SK-N-MC (cell line): ENCODE measurements around the gene TAF1B.

ENCODE experiments used
- EZH2 ChIP-seq: fragments of 200-600 bp; sonication (generic); IDR thresholded peaks from one replicate; pipeline ENCODE4 v1.6.1; 2017; ENCODE audit warnings: antibody characterized with exemption
- POLR2AphosphoS5 ChIP-seq: IDR thresholded peaks from 2 replicates; pipeline ENCODE4 v1.6.1; 2012; ENCODE audit warnings: mild to moderate bottlenecking, low read depth, low read length, borderline replicate concordance

DNA sequence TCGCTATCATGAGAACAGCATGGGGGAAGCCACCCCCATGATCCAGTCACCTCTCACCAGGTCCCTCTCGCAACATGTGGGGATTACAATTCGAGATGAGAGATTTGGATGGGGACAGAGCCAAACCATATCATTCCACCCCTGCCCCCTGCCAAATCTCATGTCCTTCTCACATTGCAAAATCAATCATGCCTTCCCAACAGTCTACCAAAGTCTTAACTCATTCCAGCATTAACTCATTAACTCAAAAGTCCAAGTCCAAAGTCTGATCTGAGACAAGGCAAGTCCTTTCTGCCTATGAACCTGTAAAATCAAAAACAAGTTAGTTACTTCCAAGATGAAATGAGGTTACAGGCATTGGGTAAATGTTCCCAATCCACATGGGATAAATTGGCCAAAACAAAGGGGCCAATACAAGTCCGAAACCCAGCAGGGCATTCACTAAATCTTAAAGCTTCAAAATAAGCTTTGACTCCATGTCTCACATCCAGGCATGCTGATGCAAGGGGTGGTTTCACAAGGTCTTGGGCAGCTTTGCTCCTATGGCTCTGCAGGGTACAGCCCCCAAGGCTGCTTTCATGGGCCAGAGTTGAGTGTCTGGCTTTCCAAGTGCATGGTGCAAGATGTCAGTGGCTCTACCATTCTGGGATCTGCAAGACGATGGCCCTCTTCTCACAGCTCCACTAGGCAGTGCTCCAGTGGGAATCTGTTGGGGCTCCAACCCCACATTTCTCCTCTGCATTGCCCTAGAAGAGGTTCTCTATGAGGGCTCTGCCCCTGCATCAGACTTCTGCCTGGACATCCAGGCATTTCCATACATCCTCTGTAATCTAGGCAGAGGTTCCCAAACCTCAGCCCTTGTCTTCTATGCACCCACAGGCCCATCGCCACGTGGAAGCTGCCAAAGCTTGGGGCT lies 14.8 kb downstream of the TAF1B start:
- TF ChIP-seq EZH2 (no peak), POLR2AphosphoS5 (no peak)
